SHP77 treated with DMSO at 0.1 percent for 48 hours (cell line): Measurements from ENCODE around the gene ZMIZ2.
"Not testable (repeated sequence)": the region's sequence is repeated elsewhere in the genome, so short reads cannot be mapped to it uniquely, and the experiment has no call there.

Experiments used
- DNase-seq: peaks from one replicate; lab custom pipeline; 2025; lab: John Stamatoyannopoulos, UW

ZMIZ2 gene

GRCh38 chr7:44803828-44804519 is 55.3 kb downstream of the ZMIZ2 start:
- not testable (repeated sequence) for DNase-seq

DNA sequence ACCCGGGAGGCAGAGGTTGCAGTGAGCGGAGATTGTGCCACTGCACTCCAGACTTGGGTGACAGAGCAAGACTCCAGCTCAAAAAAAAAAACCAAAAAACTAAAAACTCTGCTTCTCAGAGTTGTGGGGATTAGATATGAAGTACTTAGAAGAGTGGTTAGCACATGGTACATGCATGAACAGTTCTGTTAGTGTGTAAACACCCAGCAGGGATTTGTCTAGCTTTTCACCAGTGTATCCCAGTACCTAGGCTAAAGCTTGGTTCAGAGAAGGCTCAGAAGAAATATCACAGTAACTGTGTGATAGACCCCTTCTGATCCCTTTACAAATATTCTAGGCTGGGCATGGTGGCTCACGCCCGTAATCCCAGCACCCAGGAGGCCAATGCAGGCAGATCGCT is 57.3 kb downstream of the ZMIZ2 start:
- DNase-seq: no peak

GRCh38 chr7:44808914-44809393 is 60.3 kb downstream of the ZMIZ2 start:
- DNase-seq: no peak

- DNase-seq: no peak
Observed at GRCh38 chr7:44811093-44811492, 62.4 kb downstream of the ZMIZ2 start.

DNA sequence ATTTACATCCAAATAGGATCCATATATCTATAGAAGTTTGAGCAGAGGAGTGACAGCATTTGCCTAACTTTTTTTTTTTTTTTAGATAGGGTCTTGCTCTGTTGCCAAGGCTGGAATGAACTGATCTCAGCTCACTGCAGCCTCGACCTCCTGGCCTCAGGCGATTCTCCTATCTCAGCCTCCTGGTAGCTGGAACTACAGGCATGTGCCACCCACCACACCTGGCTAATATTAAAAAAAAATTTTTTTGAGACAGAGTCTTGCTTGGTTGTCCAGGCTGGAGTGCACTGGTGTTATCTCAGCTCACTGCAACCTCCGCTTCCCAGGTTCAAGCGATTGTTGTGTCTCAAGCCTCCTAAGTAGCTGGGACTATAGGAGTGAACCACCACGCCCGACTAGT is 62.9 kb downstream of the ZMIZ2 start:
- no peak for DNase-seq

GRCh38 chr7:44814919-44815318 is 66.3 kb downstream of the ZMIZ2 start:
- no peak for DNase-seq

DNA sequence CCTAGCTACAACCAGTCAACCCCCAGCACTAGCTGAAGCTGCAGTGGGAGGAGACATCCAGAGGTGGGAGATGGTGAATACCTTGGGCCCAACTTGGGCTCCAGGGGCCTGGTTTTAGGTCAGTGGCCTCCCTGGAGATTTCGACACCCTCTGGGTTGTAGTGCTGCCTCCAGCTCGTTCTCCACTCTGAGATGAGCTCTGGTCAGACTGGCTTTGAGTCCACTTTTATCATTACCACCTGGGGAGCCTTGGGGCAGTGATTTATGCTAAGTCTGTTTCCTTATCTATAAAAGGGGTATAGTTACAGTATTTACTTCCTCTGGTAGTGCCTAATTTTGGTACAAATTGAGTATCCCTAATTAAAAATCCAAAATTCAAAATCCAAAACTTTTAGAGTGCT is 70.6 kb downstream of the ZMIZ2 start:
- no peak for DNase-seq
